Thyroid gland (tissue), 4 donors: ENCODE results near the gene ZMPSTE24. TPM values are rescaled to one million over a fixed set of nuclear protein-coding genes. Genes with fewer than 3 reads are reported as not detected.
A peak's percentile ranks its signal among the peaks of the same experiment; 100 is the strongest.

Experiments used
- DNase-seq, 2 donors: peaks; one replicate each; pipeline ENCODE4 v3.0.0-alpha.2; 2019
- H3K27ac ChIP-seq, 3 donors: fragments of 200-600 bp; sonication (generic); 1 replicate in 2 of 3; 2 replicates in 1 of 3; pipeline ENCODE4 v1.5.1; 2016 to 2019; ENCODE audit warnings: mild to moderate bottlenecking in 1 of 3, moderate library complexity in 1 of 3
- H3K27me3 ChIP-seq: fragments of 200-600 bp; sonication (generic); one replicate; pipeline ENCODE4 v1.5.1; 2019
- H3K36me3 ChIP-seq, 2 donors: fragments of 200-600 bp; sonication (generic); one replicate each; pipeline ENCODE4 v1.5.1; 2016 to 2019
- H3K4me1 ChIP-seq, 2 donors: fragments of 200-600 bp; sonication (generic); one replicate each; pipeline ENCODE4 v1.5.1; 2017 to 2019
- H3K4me3 ChIP-seq, 3 donors: fragments of 200-600 bp; sonication (generic); replicated peaks in 1 of 3; 1 replicate in 2 of 3; 2 replicates in 1 of 3; pipeline ENCODE4 v1.5.1; 2016; ENCODE audit warnings: mild to moderate bottlenecking in 1 of 3
- H3K9me3 ChIP-seq: fragments of 200-600 bp; sonication (generic); one replicate; pipeline ENCODE4 v1.5.1; 2017
- POLR2A ChIP-seq, 2 donors: fragments of 450-650 bp; IDR thresholded peaks; one replicate each; pipeline ENCODE4 v1.6.1; 2017; ENCODE audit warnings: antibody characterized with exemption in 2 of 2, mild to moderate bottlenecking in 2 of 2, moderate library complexity in 1 of 2
- WGBS, 2 donors: methylation state at CpG; one replicate each; pipeline ENCODE4 v1.1.5; 2017; 5-methylcytosine and 5-hydroxymethylcytosine counted together
- intact Hi-C: fragments of 100-400 bp; cut with DNase I; formaldehyde crosslinking; loops from one replicate; pipeline ENCODE4 v1.15.1; 2023
- total RNA-seq, 4 donors: library from RNA; depleted of rRNA; stranded (reverse); fragments of >200 nt; gene quantifications; one replicate each; pipeline ENCODE4 v1.2.3, GENCODE V29; 2016
- TF ChIP-seq, protein P1 (sequence below), 6 experiments: fragments of 200-600 bp in 3 of 6; fragments of 450-650 bp in 3 of 6; sonication (generic) in 3 of 6; IDR thresholded peaks; one replicate each; pipeline ENCODE4 v1.5.1; 2016 to 2019; ENCODE audit warnings: antibody characterized with exemption in 6 of 6, mild to moderate bottlenecking in 2 of 6, inconsistent platforms in 1 of 6, moderate library complexity in 1 of 6

ZMPSTE24 gene
- total RNA-seq, 4 donors from 2014 or later = 45.1 to 61.7 (median 56.7) TPM

- WGBS, 2 donors = 87 to 92% methylated on average over 1 of the region's 1 CpG
- no peaks in the 10 kb centered on the region for H3K9me3 ChIP-seq
- H3K27ac ChIP-seq = no peak overlapping the region
- no peaks in the 10 kb centered on the region for H3K36me3 ChIP-seq
- H3K4me1 ChIP-seq = no peaks in the 10 kb centered on the region
- DNase-seq = no peak
- H3K27me3 ChIP-seq = no peaks in the 10 kb centered on the region
- no peak overlapping the region for H3K4me3 ChIP-seq
- TF ChIP-seq, protein P1, sequence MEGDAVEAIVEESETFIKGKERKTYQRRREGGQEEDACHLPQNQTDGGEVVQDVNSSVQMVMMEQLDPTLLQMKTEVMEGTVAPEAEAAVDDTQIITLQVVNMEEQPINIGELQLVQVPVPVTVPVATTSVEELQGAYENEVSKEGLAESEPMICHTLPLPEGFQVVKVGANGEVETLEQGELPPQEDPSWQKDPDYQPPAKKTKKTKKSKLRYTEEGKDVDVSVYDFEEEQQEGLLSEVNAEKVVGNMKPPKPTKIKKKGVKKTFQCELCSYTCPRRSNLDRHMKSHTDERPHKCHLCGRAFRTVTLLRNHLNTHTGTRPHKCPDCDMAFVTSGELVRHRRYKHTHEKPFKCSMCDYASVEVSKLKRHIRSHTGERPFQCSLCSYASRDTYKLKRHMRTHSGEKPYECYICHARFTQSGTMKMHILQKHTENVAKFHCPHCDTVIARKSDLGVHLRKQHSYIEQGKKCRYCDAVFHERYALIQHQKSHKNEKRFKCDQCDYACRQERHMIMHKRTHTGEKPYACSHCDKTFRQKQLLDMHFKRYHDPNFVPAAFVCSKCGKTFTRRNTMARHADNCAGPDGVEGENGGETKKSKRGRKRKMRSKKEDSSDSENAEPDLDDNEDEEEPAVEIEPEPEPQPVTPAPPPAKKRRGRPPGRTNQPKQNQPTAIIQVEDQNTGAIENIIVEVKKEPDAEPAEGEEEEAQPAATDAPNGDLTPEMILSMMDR (IDR thresholded peaks at IDR 0.05) = no peak
- TF ChIP-seq POLR2A (IDR thresholded peaks at IDR 0.05) = no peak
- intact Hi-C loops = loop anchor here (10.0 kb wide), 1 partner anchor 72 kb away; no protein-coding TSS in a partner anchor
Observed at GRCh38 chr1:40332695-40333094, 74.7 kb downstream of the ZMPSTE24 start.

GRCh38 chr1:40337443-40337842, 79.4 kb downstream of the ZMPSTE24 start:
- TF ChIP-seq, protein P1 (IDR thresholded peaks at IDR 0.05) = no peak
- TF ChIP-seq POLR2A (IDR thresholded peaks at IDR 0.05) = no peak
- intact Hi-C loops = loop anchor here (5.0 to 10.0 kb wide), 3 partner anchors 67 to 250 kb away; no protein-coding TSS in a partner anchor
- no peaks in the 10 kb centered on the region for H3K9me3 ChIP-seq

GRCh38 chr1:40338745-40339419, 80.8 kb downstream of the ZMPSTE24 start:
- Histone ChIP-seq H3K27me3 (no peaks in the 10 kb centered on the region), H3K4me1 (no peaks in the 10 kb centered on the region), H3K36me3 (no peaks in the 10 kb centered on the region), H3K4me3 (no peak overlapping the region), H3K9me3 (no peaks in the 10 kb centered on the region), H3K27ac (no peak overlapping the region)
- 29 to 32% methylated on average over 21 of the region's 21 CpGs for whole genome bisulfite sequencing, 2 donors
- TF ChIP-seq, protein P1 (IDR thresholded peaks at IDR 0.05) = peak; percentile 93 to 99 (median 98)
- no peak for TF ChIP-seq POLR2A (IDR thresholded peaks at IDR 0.05)
- intact Hi-C loops = loop anchor here (5.0 to 10.0 kb wide), 3 partner anchors 66 to 252 kb away; no protein-coding TSS in a partner anchor
- peak; percentile 84 to 89 for DNase-seq

More at GRCh38 chr1:40337443-40337842, 79.4 kb downstream of the ZMPSTE24 start:
- no peak for DNase-seq
- no peak overlapping the region for H3K4me3 ChIP-seq
- H3K27ac ChIP-seq = no peak overlapping the region
- WGBS, 2 donors = 86 to 87% methylated on average over 8 of the region's 8 CpGs
- no peaks in the 10 kb centered on the region for H3K27me3 ChIP-seq
- H3K36me3 ChIP-seq = no peaks in the 10 kb centered on the region
- no peaks in the 10 kb centered on the region for H3K4me1 ChIP-seq

GRCh38 chr1:40339420-40340323, 81.6 kb downstream of the ZMPSTE24 start:
- H3K27me3 ChIP-seq = no peaks in the 10 kb centered on the region
- intact Hi-C loops = loop anchor here (5.0 to 10.0 kb wide), 3 partner anchors 65 to 252 kb away; no protein-coding TSS in a partner anchor
- DNase-seq = no peak
- no peaks in the 10 kb centered on the region for H3K9me3 ChIP-seq
- no peak overlapping the region for H3K27ac ChIP-seq
- no peak overlapping the region for H3K4me3 ChIP-seq
- no peak for TF ChIP-seq POLR2A (IDR thresholded peaks at IDR 0.05)
- TF ChIP-seq, protein P1 (IDR thresholded peaks at IDR 0.05) = no peak
- 65 to 66% methylated on average over 6 of the region's 6 CpGs for WGBS, 2 donors
- no peaks in the 10 kb centered on the region for H3K4me1 ChIP-seq
- H3K36me3 ChIP-seq = no peaks in the 10 kb centered on the region
